HG03139 (cell line): ENCODE results near the gene KNDC1.
"Not testable (repeated sequence)": the region's sequence is repeated elsewhere in the genome, so short reads cannot be mapped to it uniquely, and the experiment has no call there.

ENCODE experiments used
- ATAC-seq: cut with Tn5 transposase; IDR thresholded peaks from one replicate; pipeline ENCODE4 v1.9.1; 2021; ENCODE audit not compliant: unreplicated experiment

The KNDC1 gene

GRCh38 chr10:133124357-133125211 lies 35.4 kb upstream of the KNDC1 start:
- no peak for ATAC-seq

- no peak for ATAC-seq
Observed at GRCh38 chr10:133125901-133126300, 34.1 kb upstream of the KNDC1 start.

GRCh38 chr10:133126431-133127290 lies 33.4 kb upstream of the KNDC1 start:
- ATAC-seq, result no peak

- ATAC-seq, result no peak
Observed at GRCh38 chr10:133127291-133128125, 32.5 kb upstream of the KNDC1 start.

- no peak for ATAC-seq
Observed at GRCh38 chr10:133128126-133129070, 31.6 kb upstream of the KNDC1 start.

GRCh38 chr10:133129071-133129858 lies 30.8 kb upstream of the KNDC1 start:
- no peak for ATAC-seq

GRCh38 chr10:133129859-133130495 lies 30.0 kb upstream of the KNDC1 start:
- no peak for ATAC-seq

GRCh38 chr10:133130602-133131001 lies 29.4 kb upstream of the KNDC1 start:
- no peak for ATAC-seq

GRCh38 chr10:133131053-133131452 lies 29.0 kb upstream of the KNDC1 start:
- ATAC-seq, result no peak

- no peak for ATAC-seq
Observed at GRCh38 chr10:133131734-133132472, 28.1 kb upstream of the KNDC1 start.

- ATAC-seq, result no peak
Observed at GRCh38 chr10:133132473-133133291, 27.3 kb upstream of the KNDC1 start.

GRCh38 chr10:133133471-133134231 lies 26.4 kb upstream of the KNDC1 start:
- no peak for ATAC-seq

GRCh38 chr10:133134411-133135115 lies 25.5 kb upstream of the KNDC1 start:
- ATAC-seq, result no peak

GRCh38 chr10:133135116-133135465 lies 24.9 kb upstream of the KNDC1 start:
- no peak for ATAC-seq

GRCh38 chr10:133137486-133138145 lies 22.4 kb upstream of the KNDC1 start:
- not testable (repeated sequence) for ATAC-seq
